ENCODE measurements around the gene FGFR3.

The FGFR3 gene

GRCh38 chr4:1756893-1757779 is 36.0 kb upstream of the FGFR3 start:
- DNase-seq = no peak

- DNase-seq = no peak
Observed at GRCh38 chr4:1757836-1758235, 35.3 kb upstream of the FGFR3 start.

- DNase-seq = no peak
Observed at GRCh38 chr4:1758306-1759121, 34.6 kb upstream of the FGFR3 start.

GRCh38 chr4:1759170-1759817 is 33.8 kb upstream of the FGFR3 start:
- DNase-seq = no peak

- DNase-seq = no peak
Observed at GRCh38 chr4:1759818-1760223, 33.3 kb upstream of the FGFR3 start.

- DNase-seq = no peak
Observed at GRCh38 chr4:1760521-1761071, 32.5 kb upstream of the FGFR3 start.

GRCh38 chr4:1761130-1761689 is 31.9 kb upstream of the FGFR3 start:
- no peak for DNase-seq

- no peak for DNase-seq
Observed at GRCh38 chr4:1762264-1763010, 30.7 kb upstream of the FGFR3 start.

GRCh38 chr4:1763070-1763549 is 30.0 kb upstream of the FGFR3 start:
- DNase-seq = no peak

- no peak for DNase-seq
Observed at GRCh38 chr4:1763550-1764080, 29.5 kb upstream of the FGFR3 start.

GRCh38 chr4:1764670-1765069 is 28.4 kb upstream of the FGFR3 start:
- DNase-seq = no peak

GRCh38 chr4:1765409-1766072 is 27.6 kb upstream of the FGFR3 start:
- DNase-seq = peak; percentile 39

- DNase-seq = no peak
Observed at GRCh38 chr4:1766106-1767060, 26.7 kb upstream of the FGFR3 start.

- no peak for DNase-seq
Observed at GRCh38 chr4:1767061-1767769, 25.9 kb upstream of the FGFR3 start.

- DNase-seq = no peak
Observed at GRCh38 chr4:1767770-1768366, 25.2 kb upstream of the FGFR3 start.

- no peak for DNase-seq
Observed at GRCh38 chr4:1768367-1769034, 24.6 kb upstream of the FGFR3 start.

- no peak for DNase-seq
Observed at GRCh38 chr4:1769692-1770091, 23.4 kb upstream of the FGFR3 start.

GRCh38 chr4:1770245-1770644 is 22.8 kb upstream of the FGFR3 start:
- DNase-seq = no peak

Data from NCI-H226 (cell line).